ENCODE results near the gene SCAI.
"Not testable (repeated sequence)": the region's sequence is repeated elsewhere in the genome, so short reads cannot be mapped to it uniquely, and the experiment has no call there.

SCAI gene

DNA sequence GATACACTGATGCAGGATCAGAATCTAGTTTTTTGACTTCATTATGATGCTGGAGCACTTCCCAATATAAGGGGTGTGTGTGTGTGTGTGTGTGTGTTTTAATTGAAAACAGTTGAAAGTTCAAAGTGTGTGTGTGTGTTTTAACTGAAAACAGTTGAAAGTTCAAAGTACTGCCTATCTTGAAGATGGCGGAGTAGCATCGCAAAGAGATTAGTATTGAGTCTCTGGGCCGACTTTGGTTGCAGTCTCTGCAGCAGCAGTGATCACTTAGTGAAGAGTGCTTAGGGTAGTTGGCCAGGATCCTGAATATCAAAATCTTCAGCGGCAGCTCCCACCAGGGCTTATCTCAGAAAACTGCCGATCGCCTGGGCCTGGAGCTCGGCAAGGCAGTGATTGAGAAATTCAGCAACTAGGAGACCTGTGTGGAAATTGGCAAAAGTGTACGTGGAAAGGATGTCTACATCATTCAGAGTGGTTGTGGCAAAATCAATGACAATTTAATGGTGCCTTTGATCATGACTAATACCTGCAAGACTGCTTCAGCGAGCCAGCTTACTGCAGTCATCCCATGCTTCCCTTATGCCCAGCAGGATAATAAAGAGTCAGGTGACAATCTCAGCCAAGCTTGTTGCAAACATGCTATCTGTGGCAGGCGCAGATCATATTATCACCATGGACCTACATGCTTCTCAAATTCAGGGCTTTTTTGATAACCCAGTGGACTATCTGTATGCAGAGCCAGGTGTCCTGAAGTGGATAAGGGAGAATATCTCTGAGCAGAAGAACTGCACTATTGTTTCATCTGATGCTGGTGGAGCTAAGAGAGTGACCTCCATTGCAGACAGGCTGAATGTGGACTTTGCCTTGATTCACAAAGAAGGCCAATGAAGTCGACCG is 7.3 kb upstream of the SCAI start:
- no peak for DNase-seq (ENCODE audit: low read depth in 2 of 2)

DNA sequence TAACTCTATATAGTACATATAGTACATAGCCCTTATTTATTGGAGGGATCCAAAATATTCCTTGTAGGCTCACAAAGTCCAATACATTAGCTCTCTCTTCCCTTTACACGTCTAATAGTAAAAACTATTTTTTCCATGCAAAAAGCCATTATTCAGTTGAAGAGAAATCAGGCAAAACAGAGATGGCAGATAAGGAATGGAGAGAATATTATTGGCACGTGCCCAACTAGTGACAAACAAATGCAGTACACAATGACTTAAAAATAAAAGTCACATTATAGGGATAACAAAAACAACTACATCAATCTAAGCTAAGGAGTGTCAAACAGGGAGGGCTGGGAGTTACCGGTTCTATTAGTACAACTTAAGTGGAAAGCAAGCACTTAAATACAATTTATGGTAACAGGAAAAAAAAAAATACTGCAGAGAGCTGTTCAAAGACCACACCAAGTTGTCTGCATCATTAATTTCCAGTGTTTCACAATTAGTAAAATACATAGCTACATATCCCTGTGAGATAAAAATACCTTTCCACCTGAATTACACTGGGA is 4.1 kb upstream of the SCAI start:
- DNase-seq (ENCODE audit: low read depth in 2 of 2) = no peak

DNA sequence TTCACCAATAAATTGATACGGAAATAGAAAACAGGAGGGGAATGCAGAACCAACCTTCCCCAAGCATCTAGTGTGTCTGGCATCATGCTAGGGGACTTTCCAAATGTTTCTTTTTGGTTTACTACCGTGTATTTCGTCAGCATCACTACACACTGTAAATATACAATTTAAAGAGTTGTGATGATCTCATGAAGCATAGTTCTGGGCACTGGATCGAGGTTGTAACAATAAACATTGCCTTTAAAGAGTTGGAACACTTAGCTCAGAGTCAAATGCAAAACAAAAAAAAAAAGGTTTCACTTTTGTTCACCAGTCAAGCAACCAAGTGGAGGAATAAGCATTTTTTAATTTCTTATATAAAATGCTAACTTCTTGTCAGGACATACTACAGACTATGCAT is 2.9 kb upstream of the SCAI start:
- DNase-seq (ENCODE audit: low read depth in 2 of 2) = no peak

DNA sequence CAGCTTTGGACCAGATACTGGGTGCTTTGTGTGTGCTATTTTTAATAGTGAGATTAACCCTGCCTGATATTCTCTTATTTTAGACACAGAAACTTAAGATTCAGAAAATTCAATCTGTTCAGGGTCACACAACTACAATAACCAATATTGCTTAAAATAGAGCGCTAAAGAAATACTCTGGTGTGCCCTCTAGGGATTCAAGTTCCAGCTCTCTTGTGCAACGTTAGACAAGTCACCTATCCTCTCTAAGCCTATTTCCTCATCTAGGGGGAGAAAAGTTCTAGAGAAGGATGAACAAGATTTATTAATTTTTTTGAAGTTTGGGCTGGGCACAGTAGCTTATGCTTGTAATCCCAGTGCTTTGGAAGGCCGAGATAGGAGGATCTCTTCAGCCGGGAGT is 2.1 kb upstream of the SCAI start:
- DNase-seq (ENCODE audit: low read depth in 2 of 2) = no peak

DNA sequence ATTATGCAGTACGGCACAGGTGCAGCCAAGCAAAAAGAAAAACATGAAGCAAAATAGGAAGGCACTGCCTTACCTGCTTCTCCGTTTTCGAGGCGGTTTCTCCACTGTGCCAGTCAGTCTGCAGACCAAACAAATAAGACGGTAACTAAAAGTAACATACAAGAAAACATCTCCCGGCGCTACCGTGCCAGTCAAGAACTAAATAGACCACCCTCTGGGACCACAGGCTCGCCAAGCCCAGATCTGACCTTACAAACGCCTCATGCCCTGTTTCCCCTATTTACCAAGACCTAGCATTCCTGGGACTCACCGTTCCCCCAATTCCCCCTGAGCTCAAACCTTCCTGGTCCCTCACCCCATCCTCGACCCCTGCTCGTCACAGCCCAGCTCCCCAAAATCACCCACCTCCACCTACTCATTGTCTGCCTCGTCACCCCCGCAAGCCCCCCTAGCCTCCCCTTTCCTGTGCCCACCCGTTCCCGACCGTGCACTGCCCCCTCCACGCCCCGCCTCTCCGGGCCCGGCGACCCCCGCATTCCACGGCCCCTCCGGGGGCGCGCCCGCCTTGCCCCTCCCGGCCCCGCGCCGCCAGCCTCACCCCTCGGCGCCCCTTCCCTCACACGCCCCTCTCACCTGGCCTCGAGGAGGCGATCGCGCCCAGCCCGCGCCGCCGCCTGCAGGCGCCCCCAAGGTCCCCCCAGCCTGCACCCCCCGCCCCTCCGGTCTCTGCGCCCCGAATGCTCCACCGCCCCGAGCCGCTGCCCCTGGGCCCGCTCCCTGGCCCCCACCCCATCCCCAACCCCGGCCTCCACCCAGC is 560 bp downstream of the SCAI start:
- DNase-seq (ENCODE audit: low read depth in 2 of 2) = no peak

DNA sequence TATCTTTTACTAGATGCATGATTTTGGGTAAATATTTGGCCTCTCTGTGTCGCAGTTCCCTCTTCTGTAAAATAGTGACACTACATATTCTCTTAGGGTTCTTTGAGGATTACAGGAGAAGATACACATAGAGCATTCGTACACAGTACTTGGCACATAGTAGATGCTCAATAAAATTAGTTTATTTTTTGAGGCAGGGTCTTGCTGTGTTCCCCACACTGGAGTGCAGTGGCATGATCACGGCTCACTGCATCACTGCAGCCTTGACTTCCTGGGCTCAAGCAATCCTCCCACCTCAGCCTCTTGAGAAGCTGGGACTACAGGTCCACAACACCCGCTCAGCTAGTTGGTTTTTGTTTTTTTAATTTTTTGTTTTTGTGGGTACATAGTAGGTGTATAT is 1.6 kb downstream of the SCAI start:
- no peak for DNase-seq (ENCODE audit: low read depth in 2 of 2)

DNA sequence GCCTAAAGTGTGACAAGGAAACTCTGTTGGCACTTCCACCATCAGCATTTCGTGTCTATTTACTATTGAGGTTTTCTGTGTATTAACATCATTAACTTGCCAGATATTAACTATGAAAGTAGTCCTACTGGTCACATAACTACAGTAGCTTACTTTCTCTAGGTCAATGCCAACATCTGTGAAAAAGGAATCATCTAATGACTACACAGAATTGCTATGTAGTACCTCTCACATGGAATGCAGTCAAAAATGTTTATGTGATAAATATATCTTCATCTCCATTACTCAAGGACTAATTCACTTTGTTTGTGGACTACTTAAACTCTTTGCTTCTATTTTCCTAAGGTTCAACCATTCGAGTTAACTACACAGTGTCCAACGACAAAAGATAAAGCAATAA is 2.1 kb downstream of the SCAI start:
- no peak for DNase-seq (ENCODE audit: low read depth in 2 of 2)

DNA sequence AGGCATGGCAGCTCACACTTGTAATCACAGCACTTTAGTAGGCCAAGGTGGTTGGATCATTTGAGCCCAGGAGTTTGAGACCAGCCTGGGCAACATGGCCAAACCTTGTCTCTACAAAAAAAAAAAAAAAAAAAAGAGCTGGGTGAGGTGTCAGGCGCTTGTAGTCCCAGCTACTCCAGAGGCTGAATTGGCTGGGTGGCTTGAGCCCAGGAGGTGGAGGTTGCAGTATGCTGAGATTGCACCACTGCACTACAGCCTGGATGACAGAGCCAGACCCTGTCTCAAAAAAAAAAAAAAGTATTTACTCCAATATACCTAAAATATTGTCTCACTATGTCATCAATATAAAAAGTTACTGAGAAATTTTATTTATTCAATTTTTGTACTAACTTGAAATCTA is 2.8 kb downstream of the SCAI start:
- DNase-seq (ENCODE audit: low read depth in 2 of 2) = no peak

DNA sequence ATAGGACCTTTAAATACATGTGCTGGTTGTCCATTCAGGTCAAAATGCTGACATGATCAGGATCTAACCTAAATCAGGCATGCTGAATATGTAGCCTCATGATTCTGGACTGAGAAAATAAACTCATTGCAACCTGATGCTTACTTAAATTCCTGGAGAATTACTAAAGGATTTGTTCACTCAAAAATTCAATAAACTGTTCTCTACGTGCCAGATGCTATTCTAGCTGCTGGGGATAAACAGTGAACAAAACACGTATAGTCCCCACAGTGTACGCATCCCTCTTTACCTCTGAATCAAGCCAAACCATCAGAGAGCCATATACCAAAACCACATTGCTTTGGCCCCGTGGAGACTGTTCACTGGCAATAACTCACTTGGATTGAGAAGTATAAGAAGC is 6.1 kb downstream of the SCAI start:
- DNase-seq (ENCODE audit: low read depth in 2 of 2) = no peak

DNA sequence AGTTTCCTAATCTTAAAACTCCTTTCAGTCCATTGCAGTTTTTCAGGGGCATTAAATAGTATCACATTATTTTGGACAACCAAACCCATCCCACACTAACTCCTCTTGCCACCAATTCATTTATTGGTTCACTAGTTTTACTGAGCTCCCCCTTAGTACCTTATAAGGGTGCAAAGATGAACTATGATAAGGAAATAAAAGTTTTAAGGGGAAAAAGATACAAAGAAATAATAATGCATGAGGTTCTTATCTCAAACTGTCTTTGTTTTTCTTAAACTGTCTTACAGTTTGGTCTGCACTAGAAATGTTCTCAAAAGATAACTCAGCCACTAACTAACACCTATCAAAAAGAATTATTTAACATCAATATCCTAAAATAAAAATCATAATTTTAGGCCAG is 8.4 kb downstream of the SCAI start:
- DNase-seq (ENCODE audit: low read depth in 2 of 2) = no peak

DNA sequence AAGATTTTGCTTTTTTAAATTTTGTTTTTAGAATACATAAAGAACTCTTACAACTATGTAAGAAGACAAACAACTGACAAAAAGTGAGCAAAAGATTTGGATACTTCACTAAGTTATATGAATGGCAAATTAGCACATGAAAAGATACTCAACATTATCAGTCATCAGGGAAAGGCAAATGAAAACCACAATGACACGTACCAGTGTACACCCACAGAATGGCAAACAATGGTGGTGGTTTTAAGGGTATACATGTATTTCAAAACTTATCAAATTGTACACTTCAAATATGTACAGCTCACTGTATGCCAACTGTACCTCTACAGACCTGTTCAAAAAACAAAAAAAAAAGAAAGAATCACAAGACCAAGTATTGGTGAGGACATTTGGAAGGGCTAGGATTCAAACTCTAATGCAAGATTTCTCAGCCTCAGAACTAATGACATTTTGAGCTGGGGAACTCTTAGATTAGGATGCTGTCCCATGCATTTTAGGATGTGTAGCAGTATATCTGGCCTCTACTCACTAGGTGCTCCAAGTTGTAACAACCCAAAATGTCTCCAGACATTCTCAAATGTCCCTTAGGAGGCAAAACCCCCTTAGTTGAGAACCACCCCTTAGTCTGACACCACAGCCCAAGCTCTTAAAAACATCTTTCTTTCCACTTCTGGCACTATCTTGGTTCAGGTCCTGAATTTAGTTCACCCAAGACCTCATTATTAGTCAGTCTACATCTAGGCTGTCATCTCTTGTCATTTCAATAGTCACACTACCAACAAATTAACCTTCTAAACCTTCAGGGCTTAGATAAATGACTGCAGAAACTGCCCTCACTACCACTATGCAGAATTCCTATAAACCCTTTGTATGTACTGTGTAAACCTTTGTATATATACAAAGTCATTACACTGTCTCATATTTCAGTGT is 9.7 kb downstream of the SCAI start:
- DNase-seq (ENCODE audit: low read depth in 2 of 2) = no peak

DNA sequence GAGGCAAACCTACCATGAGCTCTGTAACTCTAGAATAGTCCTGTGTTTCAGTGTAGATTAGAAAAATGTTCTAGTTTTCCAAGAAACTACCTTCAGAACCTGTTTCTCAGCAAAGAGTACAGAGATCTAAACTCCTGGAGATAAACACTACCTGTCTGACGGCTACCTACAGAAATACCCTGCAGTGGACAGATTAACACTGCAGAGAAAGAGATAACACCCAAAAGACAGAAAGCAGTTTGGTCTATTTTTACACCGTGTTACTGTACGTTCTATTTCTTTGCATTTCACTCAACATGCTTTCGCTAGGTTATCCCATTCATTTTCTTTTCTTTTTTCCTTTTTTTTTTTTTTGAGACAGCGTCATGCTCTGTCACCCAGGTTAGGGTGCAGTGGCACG is 11.6 kb downstream of the SCAI start:
- no peak for DNase-seq (ENCODE audit: low read depth in 2 of 2)

DNA sequence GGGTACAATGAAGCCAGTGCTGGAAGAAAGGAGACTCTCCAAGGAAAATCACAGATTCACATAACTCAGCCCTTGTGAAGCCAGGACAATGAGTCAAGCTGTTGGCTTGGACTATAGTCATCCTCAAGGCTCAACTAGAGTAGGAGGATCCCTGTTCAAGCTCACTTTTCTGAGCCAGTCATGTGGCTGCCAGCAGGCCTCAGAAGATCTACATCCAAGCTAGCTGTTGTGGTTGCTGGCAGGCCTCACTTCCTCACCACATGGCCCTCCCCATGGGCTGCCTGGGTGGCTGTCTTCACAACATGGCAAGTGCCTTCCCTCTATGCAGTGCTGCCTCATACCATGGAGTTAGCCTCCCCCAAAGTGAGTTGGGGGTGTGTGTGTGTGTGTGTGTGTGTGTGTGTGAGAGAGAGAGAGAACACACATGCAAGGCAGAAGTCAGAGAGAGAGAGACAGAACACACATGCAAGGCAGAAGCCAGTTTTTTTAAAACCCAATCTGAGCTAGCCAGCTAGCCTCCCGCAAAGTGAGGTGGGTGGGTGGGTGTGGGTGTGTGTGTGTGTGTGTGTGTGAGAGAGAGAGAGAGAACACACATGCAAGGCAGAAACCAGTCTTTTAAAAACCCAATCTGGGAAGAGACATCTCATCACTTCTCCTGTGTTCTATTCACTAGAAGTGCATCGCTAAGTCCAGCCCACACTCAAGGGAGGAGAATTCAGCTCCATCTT is 17.1 kb downstream of the SCAI start:
- peak; percentile 69 to 71 for DNase-seq (ENCODE audit: low read depth in 2 of 2)

DNA sequence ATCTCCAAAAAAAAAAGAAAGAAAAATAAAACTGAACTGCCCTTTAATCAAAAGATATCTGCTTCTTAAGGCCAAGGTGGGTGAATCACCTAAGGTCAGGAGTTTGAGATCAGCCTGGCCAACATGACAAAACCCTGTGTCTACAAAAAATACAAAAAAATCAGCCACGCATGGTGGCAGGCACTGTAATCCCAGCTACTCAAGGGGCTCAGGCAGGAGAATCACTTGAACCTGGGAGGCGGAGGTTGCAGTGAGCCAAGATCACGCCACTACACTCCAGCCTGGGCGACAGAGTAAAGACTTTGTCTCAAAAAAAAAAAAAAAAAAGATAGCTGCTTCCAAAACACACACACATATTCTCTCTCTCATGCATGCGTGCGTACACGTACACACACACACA is 17.8 kb downstream of the SCAI start:
- DNase-seq (ENCODE audit: low read depth in 2 of 2) = no peak

DNA sequence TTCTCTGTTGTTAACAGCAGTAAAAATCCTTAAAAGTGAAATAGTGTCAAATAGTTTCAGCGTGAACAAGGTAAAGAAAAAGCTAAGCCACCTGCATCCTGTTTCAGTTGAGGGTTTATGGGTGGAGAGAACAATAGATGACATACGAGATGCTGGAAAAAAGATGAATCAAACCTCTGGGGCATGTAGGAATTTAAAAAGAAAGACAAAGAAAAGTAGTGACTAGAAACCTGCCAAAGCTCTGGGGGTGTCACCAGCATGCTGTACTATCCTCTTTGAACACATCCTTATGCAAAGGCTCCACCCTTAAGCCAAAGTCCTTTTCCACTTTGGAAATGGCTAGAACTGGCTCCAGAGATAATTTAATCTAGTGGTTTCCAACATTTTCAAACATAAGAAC is 22.2 kb downstream of the SCAI start:
- no peak for DNase-seq (ENCODE audit: low read depth in 2 of 2)

DNA sequence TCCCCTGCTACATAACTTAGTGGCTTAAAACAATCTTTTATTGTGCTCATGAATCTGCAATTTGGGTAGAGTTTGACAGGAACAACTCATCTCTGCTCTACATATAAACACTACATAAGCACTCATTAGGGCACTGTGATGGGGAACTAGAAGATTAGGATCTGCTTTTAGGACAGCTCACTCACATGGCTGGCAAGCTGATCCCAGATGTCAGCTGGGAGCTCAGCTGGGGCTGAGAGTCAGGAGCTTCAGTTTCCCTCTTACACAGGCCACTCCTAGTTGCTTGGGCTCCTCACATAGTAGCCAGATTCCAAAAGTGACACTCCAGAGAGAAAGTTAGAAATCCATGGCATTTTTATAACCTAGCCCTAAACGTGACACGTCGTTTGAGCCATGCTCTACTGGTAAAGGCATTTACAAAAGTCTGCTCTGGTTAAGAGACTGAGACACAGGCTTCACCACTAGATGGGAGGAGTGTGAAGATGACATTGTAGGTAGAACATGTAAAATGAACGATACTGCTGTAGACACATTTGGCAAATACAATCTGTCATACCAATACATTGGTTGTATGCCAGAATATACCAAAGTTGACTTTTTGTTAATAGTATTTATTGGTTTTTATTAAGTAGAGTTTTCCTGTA is 23.6 kb downstream of the SCAI start:
- DNase-seq (ENCODE audit: low read depth in 2 of 2) = no peak

DNA sequence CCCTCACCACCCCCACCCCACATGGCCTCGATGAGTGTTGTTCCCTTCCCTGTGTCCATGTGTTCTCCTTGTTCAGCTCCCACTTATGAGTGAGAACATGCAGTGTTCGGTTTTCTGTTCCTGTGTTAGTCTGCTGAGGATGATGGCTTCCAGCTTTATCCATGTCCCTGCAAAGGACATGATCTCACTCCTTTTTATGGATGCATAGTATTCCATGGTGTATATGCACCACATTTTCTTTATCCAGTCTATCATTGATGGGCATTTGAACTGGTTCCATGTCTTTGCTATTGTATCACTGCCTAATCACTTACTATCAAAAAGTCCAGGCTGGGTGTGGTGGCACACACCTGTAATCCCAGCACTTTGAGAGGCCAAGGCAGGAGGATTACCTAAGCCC is 24.6 kb downstream of the SCAI start:
- DNase-seq (ENCODE audit: low read depth in 2 of 2) = not testable (repeated sequence)

DNA sequence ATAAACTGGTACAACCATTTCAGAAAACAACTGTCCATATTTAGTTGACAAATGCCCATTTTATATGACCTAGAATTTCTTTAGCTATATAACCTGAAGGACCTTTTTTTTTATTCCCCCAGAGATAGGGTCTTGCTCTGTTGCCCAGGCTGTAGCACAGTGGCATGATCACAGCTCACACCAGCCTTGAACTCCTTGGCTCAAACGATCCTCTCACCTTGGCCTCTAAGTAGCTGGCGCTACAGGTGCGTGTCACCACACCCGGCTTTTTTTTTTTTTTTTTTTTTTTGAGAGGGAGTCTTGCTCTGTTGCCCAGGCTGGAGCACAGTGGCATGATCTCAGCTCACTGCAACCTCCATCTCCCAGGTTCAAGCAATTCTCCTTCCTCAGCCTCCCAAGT is 28.8 kb downstream of the SCAI start:
- not testable (repeated sequence) for DNase-seq (ENCODE audit: low read depth in 2 of 2)

DNA sequence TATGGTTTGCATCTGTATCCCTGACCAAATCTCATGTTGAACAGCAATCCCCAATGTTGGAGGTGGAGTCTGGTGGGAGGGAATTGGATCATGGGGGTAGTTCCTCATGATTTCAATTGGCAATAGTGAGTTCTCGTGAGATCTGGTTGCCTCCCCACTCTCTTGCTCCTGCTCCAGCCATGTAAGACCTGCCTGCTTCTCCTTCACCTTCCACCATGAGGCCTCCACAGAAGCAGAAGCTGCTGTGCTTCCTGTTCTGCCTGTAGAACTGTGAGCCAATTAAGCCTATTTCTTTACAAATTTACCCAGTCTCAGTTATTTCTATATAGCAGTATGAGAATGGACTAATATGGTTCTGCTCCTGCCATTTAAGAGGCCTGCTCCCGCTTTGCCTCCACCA is 32.9 kb downstream of the SCAI start:
- DNase-seq (ENCODE audit: low read depth in 2 of 2) = no peak

DNA sequence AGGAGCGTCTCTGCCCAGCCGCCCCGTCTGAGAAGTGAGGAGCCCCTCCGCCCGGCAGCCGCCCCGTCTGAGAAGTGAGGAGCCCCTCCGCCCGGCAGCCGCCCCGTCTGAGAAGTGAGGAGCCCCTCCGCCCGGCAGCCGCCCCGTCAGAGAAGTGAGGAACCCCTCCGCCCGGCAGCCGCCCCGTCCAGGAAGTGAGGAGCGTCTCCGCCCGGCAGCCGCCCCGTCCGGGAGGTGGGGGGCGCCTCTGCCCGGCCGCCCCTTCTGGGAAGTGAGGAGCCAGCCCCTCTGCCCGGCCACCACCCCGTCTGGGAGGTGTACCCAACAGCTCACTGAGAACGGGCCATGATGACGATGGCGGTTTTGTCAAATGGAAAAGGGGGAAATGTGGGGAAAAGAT is 34.8 kb downstream of the SCAI start:
- not testable (repeated sequence) for DNase-seq (ENCODE audit: low read depth in 2 of 2)

Measured in stimulated activated CD8-positive, alpha-beta memory T cell treated with anti-CD3 and anti-CD28 coated beads, Interleukin-15, amount 100 ng/mL, for 48 hours (primary cell).